CD8-positive, alpha-beta memory T cell (primary cell): ENCODE results near the gene CMSS1. TPM values are rescaled to one million over a fixed set of nuclear protein-coding genes. Genes with fewer than 3 reads are reported as not detected.
A peak's percentile ranks its signal among the peaks of the same experiment; 100 is the strongest.

Experiments used
- CTCF ChIA-PET: fragments of 350-600 bp; sonication (Branson Sonifier 250); formaldehyde crosslinking; loops from one replicate; lab custom pipeline; 2021; ENCODE audit warnings: antibody characterized with exemption; lab: Charles Lee
- POLR2A ChIA-PET: fragments of 350-600 bp; sonication (Branson Sonifier 250); formaldehyde crosslinking; loops from one replicate; lab custom pipeline; 2021; ENCODE audit warnings: antibody characterized with exemption; lab: Charles Lee
- DNase-seq, 5 donors: peaks; one replicate each; pipeline versions ENCODE4 v3.0.0 to v3.0.0-alpha.2; 2020 to 2022; ENCODE audit warnings: mixed read lengths in 1 of 5
- H3K27ac ChIP-seq: one replicate; pipeline ENCODE4 v1.7.0; 2013; ENCODE audit warnings: low read depth, mild to moderate bottlenecking, low read length, moderate library complexity
- H3K27me3 ChIP-seq: 2 replicates; pipeline ENCODE4 v1.7.0; 2013; ENCODE audit warnings: low read length, mild to moderate bottlenecking; ENCODE audit not compliant: insufficient read depth, poor library complexity, severe bottlenecking
- H3K36me3 ChIP-seq: 2 replicates; pipeline ENCODE4 v1.7.0; 2013; ENCODE audit warnings: mild to moderate bottlenecking, low read length, moderate library complexity; ENCODE audit not compliant: insufficient read depth
- H3K4me1 ChIP-seq: 2 replicates; pipeline ENCODE4 v1.7.0; 2013; ENCODE audit warnings: mild to moderate bottlenecking, low read length, moderate library complexity; ENCODE audit not compliant: insufficient read depth
- H3K4me3 ChIP-seq: 2 replicates; pipeline ENCODE4 v1.7.0; 2013; ENCODE audit warnings: mild to moderate bottlenecking, low read length
- H3K9me3 ChIP-seq: 2 replicates; pipeline ENCODE4 v1.7.0; 2013; ENCODE audit warnings: mild to moderate bottlenecking, low read length
- H3K27ac Mint-ChIP-seq, 8 donors: one replicate each; pipeline ENCODE4 v1.8.0; 2020 to 2021; ENCODE audit warnings: mixed read lengths in 8 of 8, mild to moderate bottlenecking in 6 of 8, inconsistent platforms in 3 of 8, moderate library complexity in 3 of 8
- H3K27me3 Mint-ChIP-seq, 2 donors: one replicate each; pipeline ENCODE4 v1.8.0; 2020 to 2021; ENCODE audit warnings: mixed read lengths in 2 of 2, mild to moderate bottlenecking in 1 of 2, moderate library complexity in 1 of 2
- H3K36me3 Mint-ChIP-seq, 3 donors: one replicate each; pipeline ENCODE4 v1.8.0; 2020 to 2021; ENCODE audit warnings: mixed read lengths in 3 of 3, inconsistent platforms in 1 of 3, mild to moderate bottlenecking in 1 of 3
- H3K4me1 Mint-ChIP-seq, 3 donors: one replicate each; pipeline ENCODE4 v1.8.0; 2020 to 2021; ENCODE audit warnings: mixed read lengths in 3 of 3, inconsistent platforms in 1 of 3, mild to moderate bottlenecking in 1 of 3
- H3K4me3 Mint-ChIP-seq, 7 donors: one replicate each; pipeline ENCODE4 v1.8.0; 2020 to 2021; ENCODE audit warnings: mixed read lengths in 7 of 7, mild to moderate bottlenecking in 6 of 7, moderate library complexity in 4 of 7, inconsistent platforms in 2 of 7
- H3K9me3 Mint-ChIP-seq, 5 donors: one replicate each; pipeline ENCODE4 v1.8.0; 2020 to 2022; ENCODE audit warnings: mixed read lengths in 5 of 5, mild to moderate bottlenecking in 3 of 5, moderate library complexity in 2 of 5, inconsistent platforms in 1 of 5
- polyA plus RNA-seq: library from polyadenylated mRNA; unstranded; fragments of 300-500 nt; fragmentation: Illumina TruSeq; gene quantifications from one replicate; pipeline ENCODE4 v1.2.3, GENCODE V29; 2021
- total RNA-seq, 2 experiments: library from RNA; stranded (reverse); gene quantifications; one replicate each; pipeline ENCODE4 v1.2.3, GENCODE V29; 2021

CMSS1 gene
- total and polyA plus RNA-seq, 3 experiments from 2014 or later = 16.8 to 143 (median 140) TPM

- Histone ChIP-seq H3K36me3 (no peaks in the 10 kb centered on the region), H3K4me3 (no peak overlapping the region), H3K27ac (no peak overlapping the region), H3K9me3 (no peaks in the 10 kb centered on the region), H3K4me1 (peaks cover 13% of the 10 kb centered on the region), H3K27me3 (no peaks in the 10 kb centered on the region)
- H3K4me1 Mint-ChIP-seq = peaks cover 28 to 42% (median 34%) of the 10 kb centered on the region in 3 donors
- no peak for DNase-seq
- POLR2A ChIA-PET = no interaction called here
- CTCF ChIA-PET = no interaction called here
- H3K4me3 Mint-ChIP-seq = no peak overlapping the region
- H3K27ac Mint-ChIP-seq = peak overlapping the region in 1 of 8 donors; percentile 75
- peaks cover 1 to 3% (median 2%) of the 10 kb centered on the region in 3 donors for H3K36me3 Mint-ChIP-seq
- H3K27me3 Mint-ChIP-seq = no peaks in the 10 kb centered on the region
- H3K9me3 Mint-ChIP-seq = no peaks in the 10 kb centered on the region
Measured at GRCh38 chr3:99881121-99881524, 63.5 kb downstream of the CMSS1 start.

- no peak for DNase-seq
- Histone ChIP-seq H3K27me3 (no peaks in the 10 kb centered on the region), H3K4me1 (peaks cover 13% of the 10 kb centered on the region), H3K27ac (no peak overlapping the region), H3K4me3 (no peak overlapping the region), H3K9me3 (no peaks in the 10 kb centered on the region), H3K36me3 (no peaks in the 10 kb centered on the region)
- Mint-ChIP-seq H3K27ac (peak overlapping the region in 1 of 8 donors; percentile 48), H3K9me3 (no peaks in the 10 kb centered on the region), H3K4me3 (no peak overlapping the region), H3K4me1 (peaks cover 24 to 35% (median 27%) of the 10 kb centered on the region in 3 donors), H3K27me3 (no peaks in the 10 kb centered on the region), H3K36me3 (peaks cover 1 to 4% (median 3%) of the 10 kb centered on the region in 3 donors)
- POLR2A ChIA-PET = no interaction called here
- CTCF ChIA-PET = no interaction called here
Measured at GRCh38 chr3:99882436-99883137, 64.9 kb downstream of the CMSS1 start.

GRCh38 chr3:99883138-99883461 lies 65.4 kb downstream of the CMSS1 start:
- Mint-ChIP-seq H3K36me3 (peaks cover 1 to 4% (median 3%) of the 10 kb centered on the region in 3 donors), H3K27me3 (no peaks in the 10 kb centered on the region), H3K9me3 (no peaks in the 10 kb centered on the region), H3K4me1 (peaks cover 24 to 35% (median 27%) of the 10 kb centered on the region in 3 donors), H3K27ac (no peak overlapping the region), H3K4me3 (no peak overlapping the region)
- Histone ChIP-seq H3K4me3 (no peak overlapping the region), H3K4me1 (peaks cover 13% of the 10 kb centered on the region), H3K9me3 (no peaks in the 10 kb centered on the region), H3K27me3 (no peaks in the 10 kb centered on the region), H3K36me3 (no peaks in the 10 kb centered on the region), H3K27ac (no peak overlapping the region)
- ChIA-PET CTCF (no interaction called here), POLR2A (no interaction called here)
- no peak for DNase-seq

- CTCF ChIA-PET = no interaction called here
- no peak for DNase-seq
- POLR2A ChIA-PET = no interaction called here
Measured at GRCh38 chr3:99883693-99884092, 66.0 kb downstream of the CMSS1 start.

GRCh38 chr3:99884484-99884883 lies 66.8 kb downstream of the CMSS1 start:
- Mint-ChIP-seq H3K27ac (peak overlapping the region in 6 of 8 donors; percentile 10 to 82 (median 53)), H3K9me3 (no peaks in the 10 kb centered on the region), H3K27me3 (no peaks in the 10 kb centered on the region), H3K4me1 (peaks cover 24 to 40% (median 27%) of the 10 kb centered on the region in 3 donors), H3K36me3 (peaks cover 1 to 4% (median 3%) of the 10 kb centered on the region in 3 donors), H3K4me3 (peak overlapping the region in 3 of 7 donors; percentile 6 to 39 (median 27))
- Histone ChIP-seq H3K27me3 (no peaks in the 10 kb centered on the region), H3K9me3 (no peaks in the 10 kb centered on the region), H3K4me3 (no peak overlapping the region), H3K27ac (no peak overlapping the region), H3K4me1 (peaks cover 13% of the 10 kb centered on the region), H3K36me3 (no peaks in the 10 kb centered on the region)
- ChIA-PET CTCF (no interaction called here), POLR2A (no interaction called here)
- no peak for DNase-seq

More at GRCh38 chr3:99883693-99884092, 66.0 kb downstream of the CMSS1 start:
- Histone ChIP-seq H3K9me3 (no peaks in the 10 kb centered on the region), H3K27ac (no peak overlapping the region), H3K4me1 (peaks cover 13% of the 10 kb centered on the region), H3K4me3 (no peak overlapping the region), H3K36me3 (no peaks in the 10 kb centered on the region), H3K27me3 (no peaks in the 10 kb centered on the region)
- Mint-ChIP-seq H3K4me3 (no peak overlapping the region), H3K27ac (peak overlapping the region in 1 of 8 donors; percentile 67), H3K9me3 (no peaks in the 10 kb centered on the region), H3K4me1 (peaks cover 24 to 40% (median 27%) of the 10 kb centered on the region in 3 donors), H3K36me3 (peaks cover 1 to 4% (median 3%) of the 10 kb centered on the region in 3 donors), H3K27me3 (no peaks in the 10 kb centered on the region)

GRCh38 chr3:99885085-99885484 lies 67.4 kb downstream of the CMSS1 start:
- H3K4me1 ChIP-seq = peaks cover 13% of the 10 kb centered on the region
- H3K27me3 ChIP-seq = no peaks in the 10 kb centered on the region
- H3K36me3 ChIP-seq = no peaks in the 10 kb centered on the region
- Mint-ChIP-seq H3K27ac (peak overlapping the region in 1 of 8 donors; percentile 52), H3K27me3 (no peaks in the 10 kb centered on the region), H3K9me3 (no peaks in the 10 kb centered on the region), H3K4me3 (peak overlapping the region in 1 of 7 donors; percentile 39), H3K4me1 (peaks cover 24 to 40% (median 27%) of the 10 kb centered on the region in 3 donors), H3K36me3 (peaks cover 1 to 7% (median 3%) of the 10 kb centered on the region in 3 donors)
- POLR2A ChIA-PET = no interaction called here
- H3K9me3 ChIP-seq = no peaks in the 10 kb centered on the region
- CTCF ChIA-PET = no interaction called here
- H3K4me3 ChIP-seq = no peak overlapping the region
- H3K27ac ChIP-seq = no peak overlapping the region
- DNase-seq = no peak

- H3K36me3 Mint-ChIP-seq = peaks cover 1 to 9% (median 3%) of the 10 kb centered on the region in 3 donors
- no peak overlapping the region for H3K27ac Mint-ChIP-seq
- no peak for DNase-seq
- peaks cover 24 to 40% (median 27%) of the 10 kb centered on the region in 3 donors for H3K4me1 Mint-ChIP-seq
- H3K4me3 ChIP-seq = no peak overlapping the region
- H3K9me3 ChIP-seq = no peaks in the 10 kb centered on the region
- H3K27ac ChIP-seq = no peak overlapping the region
- CTCF ChIA-PET = no interaction called here
- peaks cover 13% of the 10 kb centered on the region for H3K4me1 ChIP-seq
- no peaks in the 10 kb centered on the region for H3K27me3 ChIP-seq
- H3K36me3 ChIP-seq = no peaks in the 10 kb centered on the region
- POLR2A ChIA-PET = no interaction called here
- H3K9me3 Mint-ChIP-seq = no peaks in the 10 kb centered on the region
- H3K4me3 Mint-ChIP-seq = no peak overlapping the region
- no peaks in the 10 kb centered on the region for H3K27me3 Mint-ChIP-seq
Measured at GRCh38 chr3:99885851-99886250, 68.2 kb downstream of the CMSS1 start.

GRCh38 chr3:99891610-99892285 lies 74.1 kb downstream of the CMSS1 start:
- no peak for DNase-seq
- H3K27me3 ChIP-seq = no peaks in the 10 kb centered on the region
- POLR2A ChIA-PET = no interaction called here
- no peak overlapping the region for H3K27ac ChIP-seq
- peaks cover 0 to 14% (median 4%) of the 10 kb centered on the region in 3 donors for H3K4me1 Mint-ChIP-seq
- no peaks in the 10 kb centered on the region for H3K36me3 ChIP-seq
- CTCF ChIA-PET = no interaction called here
- H3K4me1 ChIP-seq = no peaks in the 10 kb centered on the region
- H3K9me3 ChIP-seq = no peaks in the 10 kb centered on the region
- H3K27me3 Mint-ChIP-seq = no peaks in the 10 kb centered on the region
- H3K4me3 Mint-ChIP-seq = no peak overlapping the region
- H3K4me3 ChIP-seq = no peak overlapping the region
- H3K9me3 Mint-ChIP-seq = no peaks in the 10 kb centered on the region
- peaks cover 0 to 8% (median 4%) of the 10 kb centered on the region in 3 donors for H3K36me3 Mint-ChIP-seq
- no peak overlapping the region for H3K27ac Mint-ChIP-seq
